Gastrocnemius medialis (tissue), 4 donors: ENCODE results near the gene GLIS2.

Experiments
- CTCF ChIP-seq, 5 experiments: fragments of 450-650 bp in 3 of 5; fragments of 200-600 bp in 2 of 5; sonication (generic) in 2 of 5; IDR thresholded peaks in 4 of 5; conservative IDR thresholded peaks in 1 of 5; 1 replicate in 4 of 5; 2 replicates in 1 of 5; pipeline ENCODE4 v1.5.1; 2016 to 2019; ENCODE audit warnings: antibody characterized with exemption in 5 of 5, mild to moderate bottlenecking in 3 of 5, moderate library complexity in 3 of 5
- POLR2A ChIP-seq, 2 donors: fragments of 450-650 bp; IDR thresholded peaks; one replicate each; pipeline ENCODE4 v1.6.1; 2017; ENCODE audit warnings: antibody characterized with exemption in 2 of 2, mild to moderate bottlenecking in 2 of 2, moderate library complexity in 2 of 2

- TF ChIP-seq POLR2A (IDR thresholded peaks at IDR 0.05): no peak
- TF ChIP-seq CTCF (IDR thresholded peaks at IDR 0.05 in 4 of 5, conservative IDR thresholded peaks at IDR 0.05 in 1 of 5): no peak
Observed at GRCh38 chr16:4334724-4335495, 19.0 kb downstream of the GLIS2 start.
